Colonic mucosa (tissue), 4 donors: Measurements from ENCODE around the gene CASP8. TPM values are rescaled to one million over a fixed set of nuclear protein-coding genes. Genes with fewer than 3 reads are reported as not detected.

Source experiments
- DNase-seq: peaks from one replicate; pipeline ENCODE4 v3.0.0-alpha.2; 2020
- H3K27ac ChIP-seq: fragments of 200-600 bp; one replicate; pipeline ENCODE4 v1.8.0; 2021
- H3K27me3 ChIP-seq: fragments of 200-600 bp; one replicate; pipeline ENCODE4 v1.8.0; 2021
- H3K36me3 ChIP-seq: fragments of 200-600 bp; one replicate; pipeline ENCODE4 v1.8.0; 2021
- H3K4me1 ChIP-seq: fragments of 200-600 bp; one replicate; pipeline ENCODE4 v1.8.0; 2021; ENCODE audit warnings: mild to moderate bottlenecking
- H3K4me3 ChIP-seq: fragments of 200-600 bp; one replicate; pipeline ENCODE4 v1.8.0; 2021
- H3K9ac ChIP-seq, 2 donors: one replicate each; pipeline ENCODE4 v1.7.0; 2013; ENCODE audit warnings: control low read depth in 2 of 2, low read depth in 2 of 2, low read length in 2 of 2
- H3K9me3 ChIP-seq: fragments of 200-600 bp; one replicate; pipeline ENCODE4 v1.8.0; 2021
- CTCF ChIP-seq: fragments of 200-600 bp; IDR thresholded peaks from one replicate; pipeline ENCODE4 v1.8.0; 2022; ENCODE audit warnings: antibody characterized with exemption, mild to moderate bottlenecking
- intact Hi-C: fragments of 100-400 bp; cut with DNase I; formaldehyde crosslinking; loops from one replicate; pipeline ENCODE4 v1.14.1; 2022
- total RNA-seq, 2 donors: library from RNA; stranded (reverse); fragmentation: NEBNext Ultra II Directional in 1 of 2; extraction: Animal tissue kit (Norgen Biotek cat#: 25700) in 1 of 2; gene quantifications; one replicate each; pipeline ENCODE4 v1.2.1, GENCODE V29; 2021
- donor health status: healthy.
- donor health status: DM: no; HTN: no; CAD: no.
- donor health status: DM: no; HTN: no; CAD: no.

Gene CASP8
- total RNA-seq, 2 donors from 2014 or later, result 25.5 to 31.9 TPM

GRCh38 chr2:201255408-201256033 lies 4.8 kb upstream of the CASP8 start:
- H3K9ac ChIP-seq, result no peak overlapping the region
- TF ChIP-seq CTCF, result no peak
- intact Hi-C loops, result no loop called here
- H3K4me3 ChIP-seq, result no peak overlapping the region
- H3K27me3 ChIP-seq, result no peaks in the 10 kb centered on the region
- H3K36me3 ChIP-seq, result no peaks in the 10 kb centered on the region
- no peaks in the 10 kb centered on the region for H3K4me1 ChIP-seq
- DNase-seq, result no peak
- no peaks in the 10 kb centered on the region for H3K9me3 ChIP-seq
- no peak overlapping the region for H3K27ac ChIP-seq

GRCh38 chr2:201256082-201256481 lies 4.3 kb upstream of the CASP8 start:
- Histone ChIP-seq H3K4me1 (no peaks in the 10 kb centered on the region), H3K9me3 (no peaks in the 10 kb centered on the region), H3K9ac (no peak overlapping the region), H3K36me3 (no peaks in the 10 kb centered on the region), H3K27me3 (no peaks in the 10 kb centered on the region), H3K4me3 (no peak overlapping the region), H3K27ac (no peak overlapping the region)
- intact Hi-C loops, result no loop called here
- DNase-seq, result no peak
- no peak for TF ChIP-seq CTCF

GRCh38 chr2:201257381-201257955 lies 2.9 kb upstream of the CASP8 start:
- no peaks in the 10 kb centered on the region for H3K27me3 ChIP-seq
- H3K4me3 ChIP-seq, result peak overlapping the region; percentile 45
- DNase-seq, result peak; percentile 71
- no peak for TF ChIP-seq CTCF
- H3K9me3 ChIP-seq, result no peaks in the 10 kb centered on the region
- H3K27ac ChIP-seq, result peak overlapping the region; percentile 93
- H3K36me3 ChIP-seq, result no peaks in the 10 kb centered on the region
- peak overlapping the region; percentile 79 to 92 for H3K9ac ChIP-seq
- intact Hi-C loops, result no loop called here
- H3K4me1 ChIP-seq, result no peaks in the 10 kb centered on the region

- H3K36me3 ChIP-seq, result no peaks in the 10 kb centered on the region
- H3K4me3 ChIP-seq, result peak overlapping the region; percentile 45
- peak overlapping the region; percentile 79 to 92 for H3K9ac ChIP-seq
- intact Hi-C loops, result no loop called here
- H3K27me3 ChIP-seq, result no peaks in the 10 kb centered on the region
- H3K27ac ChIP-seq, result peak overlapping the region; percentile 93
- no peaks in the 10 kb centered on the region for H3K4me1 ChIP-seq
- no peaks in the 10 kb centered on the region for H3K9me3 ChIP-seq
- TF ChIP-seq CTCF, result no peak
- DNase-seq, result peak; percentile 90
These were observed 2.2 kb upstream of the CASP8 start for GRCh38 chr2:201257956-201258665.

- peak; percentile 22 for DNase-seq
- intact Hi-C loops, result no loop called here
- H3K4me3 ChIP-seq, result peak overlapping the region; percentile 45
- peak overlapping the region; percentile 93 for H3K27ac ChIP-seq
- H3K9ac ChIP-seq, result peak overlapping the region; percentile 79 to 92
- no peaks in the 10 kb centered on the region for H3K36me3 ChIP-seq
- no peaks in the 10 kb centered on the region for H3K27me3 ChIP-seq
- no peak for TF ChIP-seq CTCF
- no peaks in the 10 kb centered on the region for H3K9me3 ChIP-seq
- H3K4me1 ChIP-seq, result no peaks in the 10 kb centered on the region
These were observed 1.4 kb upstream of the CASP8 start for GRCh38 chr2:201258666-201259615.
